DMS53 treated with DMSO at 0.1 percent for 48 hours (cell line): ENCODE measurements around the gene LGMN.
"Not testable (repeated sequence)": the region's sequence is repeated elsewhere in the genome, so short reads cannot be mapped to it uniquely, and the experiment has no call there.

Experiments
- DNase-seq: peaks from one replicate; lab custom pipeline; 2025; ENCODE audit not compliant: unreplicated experiment; lab: John Stamatoyannopoulos, UW

LGMN gene

DNA sequence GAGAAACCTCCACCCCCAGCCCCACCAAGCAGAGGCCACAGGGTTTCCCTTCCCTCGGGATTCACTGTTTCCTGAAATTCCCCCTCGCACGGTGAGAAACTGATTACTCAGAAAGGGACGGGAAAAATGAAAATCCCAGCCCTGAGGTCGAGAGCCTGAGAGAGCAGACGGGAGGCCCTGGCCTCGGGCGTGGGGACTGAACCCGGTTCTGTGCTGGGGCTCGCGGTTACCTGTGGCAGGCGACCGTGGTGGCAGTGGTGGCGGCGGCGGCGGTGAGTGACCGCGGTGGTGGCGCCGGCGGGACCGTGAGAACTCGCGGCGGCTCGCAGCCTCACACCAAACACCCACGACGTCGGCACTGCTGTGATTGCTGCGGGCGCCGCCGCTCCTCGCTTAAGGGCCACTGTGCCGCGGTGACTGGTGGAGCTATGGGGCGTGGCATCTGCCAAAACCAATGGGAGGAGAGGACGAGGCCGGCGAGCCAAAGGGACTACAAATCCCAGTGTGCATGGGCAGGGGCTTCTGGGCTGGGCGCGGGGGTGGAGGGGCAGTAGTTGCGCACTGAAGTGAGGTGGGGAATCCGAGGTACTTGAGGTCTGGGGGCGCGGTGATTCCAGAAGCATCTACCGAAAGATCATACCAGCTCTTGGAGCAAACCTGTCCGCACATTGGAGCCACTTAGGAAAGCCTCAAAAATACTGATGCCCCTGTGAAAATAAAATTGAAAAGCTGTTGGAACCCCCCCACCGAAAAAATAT, at the start of gene LGMN:
Gene LGMN (minus strand): TSS at position 369 of the 758 bp plus-strand sequence. CDS start 15,841 bp downstream, outside the sequence.
- DNase-seq = peak; percentile 83

DNA sequence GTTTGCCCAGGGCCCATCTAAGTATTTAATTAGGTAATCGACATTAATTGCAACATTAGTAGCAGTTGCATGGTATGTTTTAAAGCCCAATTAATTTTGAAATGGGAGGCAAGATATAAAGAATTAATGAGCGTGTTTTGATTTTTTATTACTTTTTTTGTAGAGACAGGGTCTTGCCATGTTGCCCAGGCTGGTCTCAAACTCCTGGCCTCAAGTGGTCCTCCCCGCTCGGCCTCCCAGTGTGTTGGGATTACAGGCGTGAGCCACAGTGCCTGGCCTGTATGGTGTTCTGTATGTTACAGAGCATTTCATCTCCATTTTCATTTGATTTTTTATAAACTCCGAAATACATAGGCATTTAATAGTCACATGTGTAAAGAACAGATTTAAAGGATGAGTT, 46.5 kb upstream of the LGMN start:
- no peak for DNase-seq

DNA sequence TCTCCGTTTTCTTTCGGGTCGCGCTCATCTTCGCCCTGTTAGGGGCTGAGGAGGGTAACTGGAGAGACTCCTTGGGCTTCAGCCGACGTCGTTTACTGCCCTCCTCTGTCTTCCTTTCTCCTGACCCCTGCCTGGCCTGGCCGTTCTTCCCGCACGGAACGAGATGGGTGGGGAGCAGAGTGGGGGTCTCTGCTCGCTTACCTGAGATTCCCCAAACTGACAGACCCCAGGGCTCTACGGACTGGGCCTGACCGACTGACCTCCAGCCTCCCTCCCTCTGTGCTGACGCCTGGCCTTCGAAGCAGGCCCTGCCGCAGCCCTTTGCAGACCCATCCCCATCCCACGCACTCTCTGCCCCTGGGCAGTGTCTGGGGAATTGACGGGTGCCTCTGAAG, 46.1 kb upstream of the LGMN start:
- no peak for DNase-seq

DNA sequence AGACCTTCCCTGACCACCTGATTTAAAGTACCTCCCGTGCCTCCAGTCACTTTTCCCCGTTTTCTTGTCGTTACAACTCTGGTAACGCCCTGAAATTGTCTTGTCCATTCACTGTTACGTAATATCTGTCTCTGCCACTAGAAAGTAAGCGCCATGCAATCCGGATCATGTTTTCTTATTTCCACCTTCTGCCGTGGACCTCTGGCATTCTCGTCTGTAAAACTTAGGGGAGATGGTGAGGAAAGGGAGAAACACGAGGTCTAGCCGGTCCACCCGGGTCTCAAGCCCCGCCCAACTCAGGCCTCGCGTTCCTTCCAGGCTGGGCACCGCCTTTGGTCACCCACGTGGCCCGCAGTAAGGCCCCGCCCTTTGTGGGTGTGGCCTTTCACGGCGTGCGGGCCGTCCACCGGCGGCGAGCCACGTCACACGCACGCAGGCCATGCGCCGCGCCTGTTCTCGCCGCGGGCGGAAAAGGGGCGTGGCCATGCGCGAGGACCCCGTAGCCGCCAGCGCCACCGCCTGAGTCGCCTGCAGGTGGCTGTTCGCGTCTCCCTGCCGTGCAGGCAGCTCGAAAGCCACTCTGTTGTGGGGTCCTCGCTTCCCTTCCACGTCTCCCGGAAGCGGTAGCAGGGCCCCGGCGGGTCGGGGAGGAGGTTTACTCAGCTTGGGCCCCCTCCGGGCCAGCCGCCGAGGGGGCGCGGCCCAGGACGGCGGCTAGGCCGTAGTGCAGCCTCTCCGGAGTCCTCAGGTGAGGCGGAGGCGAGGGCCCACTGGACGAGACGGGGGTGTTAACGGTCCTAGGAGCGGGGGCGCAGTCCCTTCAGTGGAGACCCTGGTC, 45.5 kb upstream of the LGMN start, which contains the start of gene GOLGA5:
Gene GOLGA5 (plus strand): TSS at position 597 of the 838 bp plus-strand sequence. CDS start 3,133 bp downstream, outside the sequence.
- DNase-seq = peak; percentile 93

DNA sequence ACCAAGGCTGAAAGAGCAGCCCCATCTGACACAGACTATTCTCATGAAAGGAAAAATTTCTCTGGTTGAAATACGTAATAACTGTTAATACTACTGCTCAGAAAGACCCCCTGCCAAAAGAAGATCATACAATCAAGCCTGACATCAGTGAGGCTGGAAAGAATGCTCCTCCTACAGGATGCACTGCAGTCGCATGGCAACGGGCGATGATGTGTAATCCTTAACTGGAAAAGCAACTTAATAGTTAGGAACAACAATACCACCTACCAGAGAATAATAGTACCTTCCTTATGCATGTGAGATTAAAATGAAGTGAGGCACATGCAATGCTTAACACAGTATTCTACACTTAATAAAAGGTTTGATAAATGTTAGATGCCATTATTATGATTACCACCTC, 44.5 kb upstream of the LGMN start:
- no peak for DNase-seq

DNA sequence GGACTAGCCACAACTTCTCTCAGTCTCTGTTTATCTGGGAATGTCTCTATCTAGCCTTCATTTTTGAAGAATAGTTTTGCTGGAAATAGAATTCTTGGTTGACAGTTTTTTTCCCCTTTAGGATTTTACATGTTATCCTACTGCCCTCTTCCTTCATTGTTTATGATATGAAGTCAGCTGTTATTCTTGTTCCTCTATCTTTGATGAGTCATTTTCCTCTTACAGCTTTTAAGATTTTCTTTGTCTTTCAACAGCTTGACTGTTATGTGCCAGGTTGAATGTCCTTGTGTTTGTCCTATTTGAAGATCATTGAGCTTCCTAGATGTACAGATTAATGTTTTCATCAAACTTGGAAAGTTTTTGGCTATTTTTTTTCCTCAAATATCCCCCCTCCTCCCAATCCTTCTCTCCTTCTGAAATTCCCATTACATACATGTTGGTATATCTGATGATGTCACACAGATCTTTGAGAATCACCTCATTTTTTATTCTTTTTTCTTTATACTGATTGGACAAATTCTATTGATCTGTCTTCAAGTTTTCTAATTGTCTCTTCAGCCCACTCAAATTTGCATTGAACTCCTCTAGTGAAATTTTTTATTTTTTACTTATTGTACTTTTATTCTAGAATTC, 41.1 kb upstream of the LGMN start:
- DNase-seq = no peak

DNA sequence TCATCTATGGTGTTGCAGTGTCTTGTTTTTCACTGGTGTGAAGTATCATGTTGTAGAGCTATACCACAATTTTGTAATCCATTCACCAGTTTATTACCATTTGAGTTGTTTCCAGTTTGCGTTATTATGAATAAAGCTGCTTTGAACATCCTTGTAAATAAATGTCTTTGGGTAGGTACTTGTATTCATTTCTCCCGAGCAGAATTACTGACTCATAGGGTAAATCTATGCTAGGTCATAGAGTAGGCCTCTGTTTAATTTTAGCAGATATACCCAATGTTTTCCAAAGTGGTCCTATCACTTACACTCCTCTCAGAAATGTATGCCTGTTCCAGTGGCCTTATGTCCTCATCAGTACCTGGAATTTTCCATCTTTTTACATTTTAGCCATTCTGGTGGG, 39.1 kb upstream of the LGMN start:
- DNase-seq = no peak

DNA sequence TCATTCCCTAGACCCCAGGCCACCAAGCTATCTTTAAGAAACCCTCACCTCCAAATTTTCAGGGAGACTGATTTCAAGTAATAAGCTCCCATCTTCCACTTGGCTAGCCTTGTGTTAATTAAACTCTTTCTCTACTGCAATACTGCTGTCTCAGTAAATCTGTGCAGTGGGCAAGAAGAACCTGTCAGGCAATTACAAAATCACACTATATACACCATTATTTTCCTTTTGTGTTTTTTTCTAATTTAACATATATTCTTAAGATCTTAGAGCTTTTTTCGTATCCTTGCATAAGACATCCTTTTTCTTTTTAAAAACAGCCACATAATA, 38.0 kb upstream of the LGMN start:
- DNase-seq = no peak

DNA sequence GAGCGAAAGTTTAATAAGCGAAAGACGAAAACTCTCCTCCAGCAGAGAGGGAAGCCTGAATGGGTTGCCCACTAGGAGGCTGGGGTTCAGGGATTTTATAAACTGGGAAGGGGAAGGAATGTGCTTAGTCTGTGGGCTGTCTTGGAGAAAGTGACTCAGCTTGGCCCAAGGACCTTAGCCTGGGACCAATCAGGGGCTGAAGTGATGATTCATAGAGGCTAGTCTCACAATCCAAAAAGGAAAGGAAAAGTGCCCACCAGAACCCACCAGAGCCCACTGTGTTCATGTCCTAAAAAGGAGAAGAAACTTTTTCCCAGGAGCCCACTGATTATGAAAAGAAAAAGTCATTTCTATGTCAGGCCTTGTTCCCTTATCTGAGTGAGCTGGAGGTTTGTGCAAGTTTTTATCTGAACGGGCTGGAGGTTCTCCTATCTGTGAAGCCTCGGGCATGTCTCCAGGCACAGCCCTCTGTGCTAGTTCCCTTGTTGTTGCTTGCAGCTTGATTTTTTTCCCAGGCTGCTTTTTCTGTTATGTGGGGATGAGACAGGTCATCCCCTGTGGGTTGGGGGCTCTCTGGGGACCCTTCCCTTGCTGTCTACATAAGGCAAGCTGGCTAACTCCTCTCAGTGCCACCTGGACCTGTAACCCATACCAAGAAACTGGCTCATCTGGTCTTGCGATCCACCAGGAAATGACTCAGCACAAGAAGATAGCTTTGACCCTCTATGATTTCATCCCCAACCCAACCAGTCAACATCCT, 37.4 kb upstream of the LGMN start:
- no peak for DNase-seq

DNA sequence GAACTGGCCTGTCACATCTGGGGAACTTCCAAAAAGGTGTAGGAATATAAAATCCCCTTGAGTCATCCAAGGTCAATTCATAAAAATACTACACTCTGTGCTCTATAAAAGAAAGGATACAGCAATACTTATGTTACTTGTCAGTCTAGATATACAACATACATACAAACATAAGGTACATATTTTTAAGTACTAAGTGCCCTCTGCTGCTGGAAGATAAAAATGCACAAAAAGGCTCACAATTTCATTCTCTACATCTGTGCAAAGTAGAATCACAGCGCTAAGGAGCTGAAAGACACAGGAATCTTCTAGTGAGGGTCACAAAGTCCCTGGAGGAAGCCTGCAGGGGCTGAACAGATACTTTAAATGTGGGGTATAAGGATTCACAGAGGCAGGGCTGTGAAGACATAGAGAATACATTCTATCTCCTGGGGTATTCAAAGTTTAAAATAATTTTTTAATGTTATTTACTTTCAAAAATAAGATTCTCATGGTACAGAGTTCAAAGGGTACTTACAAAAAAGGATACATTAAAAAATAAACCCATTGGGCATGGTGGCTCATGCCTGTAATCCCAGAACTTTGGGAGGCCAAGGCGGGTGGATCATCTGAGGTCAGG, 35.5 kb upstream of the LGMN start:
- DNase-seq = peak; percentile 54

DNA sequence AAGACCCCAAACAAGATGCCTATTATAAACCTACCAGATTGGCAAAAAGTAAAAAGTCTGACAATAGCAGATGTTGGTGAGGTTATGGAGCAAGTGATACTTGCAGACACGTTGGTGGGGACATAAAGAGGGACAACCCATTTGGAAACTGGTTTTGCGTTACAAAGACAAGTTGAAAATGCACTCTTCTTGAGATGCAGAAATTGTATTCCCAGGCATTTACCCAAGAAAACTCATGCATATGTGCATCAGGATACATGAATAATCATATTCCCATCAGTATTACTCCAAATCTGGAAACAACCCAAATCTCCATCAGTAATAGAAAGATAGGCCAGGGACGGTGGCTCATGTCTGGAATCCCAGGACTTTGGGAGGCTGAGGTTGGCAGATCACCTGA, 32.9 kb upstream of the LGMN start:
- DNase-seq = no peak

DNA sequence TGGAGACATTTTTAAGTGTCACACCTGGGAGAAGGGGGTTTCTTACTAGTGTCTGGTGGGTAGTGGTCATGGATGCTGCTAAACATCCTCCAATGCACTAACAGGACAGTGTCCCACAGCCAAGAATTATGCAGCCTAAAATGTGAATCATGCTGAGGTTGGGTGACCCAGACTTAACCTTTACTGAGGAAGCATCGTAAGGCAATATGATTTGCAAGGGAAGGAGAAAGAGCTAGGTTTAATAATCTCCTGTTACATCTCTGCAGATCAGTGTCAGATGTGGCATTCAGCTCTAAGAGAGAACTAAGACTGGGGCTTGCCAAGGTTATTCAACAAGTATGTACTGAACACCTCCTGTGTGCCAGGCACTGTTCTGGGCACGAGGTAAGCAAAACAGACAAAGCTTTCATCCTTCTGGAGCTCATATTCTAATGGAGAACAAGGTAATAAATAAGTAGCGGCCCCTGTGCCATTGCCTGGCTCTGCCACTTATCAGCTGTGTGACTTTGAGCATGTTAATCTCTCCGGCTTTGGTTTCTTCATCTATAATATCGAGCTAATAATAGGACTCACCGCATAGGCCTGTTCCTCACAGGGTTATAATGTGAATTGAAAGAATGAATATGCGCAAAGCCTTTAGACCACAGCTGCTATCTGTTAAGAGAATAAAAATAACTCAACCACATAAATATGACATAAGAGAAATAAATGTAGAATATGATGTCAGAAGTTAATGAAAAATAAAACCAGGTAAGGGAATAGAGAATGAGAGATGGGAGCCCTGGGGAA, 32.2 kb upstream of the LGMN start:
- DNase-seq = no peak

DNA sequence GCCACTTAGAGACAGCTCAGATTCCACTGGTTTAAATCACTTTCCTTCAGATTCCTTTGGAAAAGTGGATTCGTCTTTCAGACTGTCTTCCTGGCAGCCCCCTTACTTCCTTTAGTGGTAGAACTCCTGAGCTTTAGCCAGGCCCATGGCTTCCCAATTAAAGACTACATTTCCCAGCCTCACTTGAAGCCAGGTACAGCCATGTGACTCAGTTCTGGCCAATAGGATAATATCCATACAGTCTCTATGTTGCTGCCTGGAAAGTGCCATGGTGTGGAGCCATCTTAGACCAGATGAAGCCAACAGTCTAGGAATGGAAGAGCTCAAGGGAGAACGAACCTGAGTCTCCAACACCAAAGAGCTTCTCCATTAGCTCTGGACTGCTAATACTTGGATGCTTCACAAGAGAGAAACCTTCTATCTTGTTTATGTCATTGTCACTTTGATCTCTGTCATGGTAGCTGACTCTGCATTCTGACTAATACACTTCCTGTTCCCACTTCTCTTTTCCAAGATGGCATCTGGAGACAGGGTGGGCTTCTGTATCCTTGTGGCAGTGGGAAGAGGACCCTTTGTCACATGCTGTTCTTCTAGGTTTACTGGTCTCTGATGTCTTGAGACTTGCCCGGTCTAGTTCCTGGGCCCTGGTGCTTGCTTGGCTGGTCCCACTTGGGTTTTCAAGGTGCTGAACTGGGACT, 30.6 kb upstream of the LGMN start:
- not testable (repeated sequence) for DNase-seq

DNA sequence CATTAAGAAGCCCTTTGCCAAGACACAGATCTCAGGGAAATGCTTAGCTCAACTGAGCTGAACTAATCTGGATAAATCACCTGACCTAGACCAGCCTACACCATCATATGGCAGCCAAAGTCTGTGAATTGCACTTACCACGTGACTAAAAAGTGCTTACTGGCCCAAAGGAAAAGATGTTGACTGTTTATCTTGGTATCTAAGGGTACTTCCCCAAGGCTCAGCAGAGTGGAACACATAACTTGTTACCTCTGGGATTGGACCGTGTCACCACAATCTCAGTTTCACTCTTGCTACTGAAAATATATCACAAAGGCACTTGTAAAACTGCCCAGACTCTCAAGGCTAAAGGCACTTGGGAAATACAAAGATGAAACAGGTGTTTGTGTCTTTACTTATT, 26.9 kb upstream of the LGMN start:
- not testable (repeated sequence) for DNase-seq

DNA sequence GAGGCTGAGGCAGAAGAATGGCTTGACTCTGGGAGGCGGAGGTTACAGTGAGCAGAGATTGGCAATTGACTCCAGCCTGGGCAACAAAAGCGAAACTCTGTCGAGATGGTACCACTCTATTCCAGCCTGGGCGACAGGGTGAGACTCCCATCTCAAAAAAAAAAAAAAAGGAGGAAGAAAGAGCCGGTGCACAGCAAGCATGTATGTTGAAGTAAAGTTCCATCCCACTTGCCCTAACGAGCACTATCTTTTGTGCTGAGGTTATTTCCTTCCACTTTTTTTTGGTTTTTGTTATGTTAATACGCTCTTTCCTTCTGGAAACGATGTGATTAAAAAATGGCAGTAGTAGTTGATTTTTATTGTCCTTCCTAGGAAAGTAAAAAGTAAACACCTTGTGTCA, 26.1 kb upstream of the LGMN start:
- no peak for DNase-seq

DNA sequence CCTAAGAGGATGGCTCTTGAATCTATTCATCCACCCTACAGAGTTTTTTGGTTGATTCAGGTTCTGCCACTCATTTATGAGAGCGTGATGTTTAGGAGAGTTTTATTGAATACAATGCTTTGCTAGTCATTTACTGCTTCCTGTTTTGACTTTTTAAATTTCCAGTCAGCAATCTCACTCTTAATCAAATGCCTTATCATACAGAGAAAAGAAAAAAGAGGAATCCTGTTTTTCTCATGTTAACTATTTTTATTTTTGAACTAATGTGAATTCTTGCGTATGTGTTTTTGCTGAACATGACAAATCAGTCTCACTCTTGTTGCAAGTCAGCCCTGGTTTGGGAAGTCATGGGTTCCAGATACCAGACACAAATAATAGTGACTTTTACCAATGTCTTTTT, 22.1 kb upstream of the LGMN start:
- no peak for DNase-seq

DNA sequence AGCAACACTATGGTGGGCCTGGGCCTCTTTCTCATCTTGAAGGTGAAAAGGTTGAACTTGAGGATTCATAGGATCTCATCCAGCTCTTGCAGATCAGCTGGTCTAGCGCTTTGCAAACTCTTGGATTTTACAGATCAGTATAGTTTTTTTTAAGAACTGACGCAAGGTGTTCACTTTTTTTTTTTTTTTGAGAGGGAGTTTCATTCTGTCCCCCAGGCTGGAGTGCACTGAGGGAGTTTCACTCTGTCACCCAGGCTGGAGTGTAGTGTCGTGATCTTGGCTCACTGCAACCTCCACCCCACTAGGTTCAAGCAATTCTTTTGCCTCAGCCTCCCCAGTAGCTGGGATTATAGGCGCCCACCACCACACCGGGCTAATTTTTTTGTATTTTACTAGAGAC, 20.4 kb upstream of the LGMN start:
- no peak for DNase-seq

DNA sequence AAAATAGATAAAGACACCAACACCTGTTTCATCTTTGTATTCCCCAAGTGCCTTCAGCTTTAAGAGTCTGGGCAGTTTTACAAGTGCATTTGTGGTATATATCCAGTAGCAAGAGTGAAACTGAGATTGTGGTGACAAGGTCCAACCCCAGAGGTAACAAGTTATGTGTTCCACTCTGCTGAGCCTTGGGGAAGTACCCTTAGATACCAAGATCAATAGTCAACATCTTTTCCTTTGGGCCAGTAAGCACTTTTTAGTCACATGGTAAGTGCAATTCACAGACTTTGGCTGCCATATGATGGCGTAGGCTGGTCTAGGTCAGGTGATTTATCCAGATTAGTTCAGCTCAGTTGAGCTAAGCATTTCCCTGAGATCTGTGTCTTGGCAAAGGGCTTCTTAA, 19.8 kb upstream of the LGMN start:
- DNase-seq = not testable (repeated sequence)
